Measurements from ENCODE around the gene TRMT61B.

The TRMT61B gene

DNA sequence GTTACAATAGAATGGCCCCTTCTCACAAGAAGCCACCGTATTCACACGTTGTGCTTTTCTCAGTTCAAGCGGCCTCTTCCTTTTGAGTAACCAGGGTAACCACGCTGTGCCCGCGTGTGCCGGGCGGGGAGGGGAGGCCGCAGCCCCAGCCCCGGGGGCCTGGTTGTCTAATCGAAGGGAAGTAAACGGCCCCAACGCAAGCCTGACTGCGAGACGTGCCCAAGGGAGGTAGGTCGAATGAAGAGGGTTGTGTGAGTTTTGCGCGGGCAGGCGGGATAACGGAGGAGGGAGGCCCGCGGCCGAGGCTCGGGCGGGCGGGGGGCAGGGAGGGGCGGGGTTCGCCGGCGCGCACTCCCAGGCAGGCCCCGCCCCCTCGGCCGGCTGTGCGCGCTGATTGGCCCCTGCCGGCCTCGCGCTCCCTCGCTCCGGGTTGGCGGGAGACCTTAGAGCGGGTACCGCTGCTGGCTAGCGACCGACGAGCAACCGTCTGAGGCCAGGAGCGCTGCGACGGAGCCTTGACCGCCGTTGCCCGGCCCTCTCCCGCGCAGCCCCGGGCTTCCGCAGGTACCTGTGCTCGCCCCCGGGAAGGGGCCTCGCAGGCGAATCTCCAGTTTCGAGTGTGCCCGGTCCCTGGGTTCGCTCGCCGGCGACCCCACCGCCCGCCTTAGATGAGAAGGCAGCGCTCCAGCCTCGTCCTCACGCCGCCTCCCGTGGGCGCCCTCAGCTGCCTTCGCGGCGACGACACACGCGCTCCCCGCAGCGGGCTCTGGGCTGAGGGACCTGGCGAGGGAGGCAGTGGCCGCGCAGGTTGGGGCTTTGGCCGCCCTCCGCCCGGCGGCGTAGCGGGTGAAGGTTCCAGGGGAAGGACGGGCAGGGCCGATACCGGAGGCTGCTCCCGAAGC lies 59.5 kb downstream of the TRMT61B start, which contains the start of gene SPDYA:
TSS of gene SPDYA (plus strand) at position 451 of the 902 bp plus-strand sequence. CDS start 5,181 bp downstream, outside the sequence.
- POLR2A ChIA-PET = interaction anchor here (0.8 kb wide), 1 partner anchor 59 kb away, joined by 4 read pairs; the partner anchor contains the start of gene PPP1CB
- Histone ChIP-seq H3K27ac (ENCODE audit: extremely low read depth, low read depth, low read length) (no peak within 1 kb of the TSS; the same call in 1 of the 2 replicates), H3K4me3 (ENCODE audit: low read depth, low read length) (peak within 1 kb of the TSS; percentile 44), H3K36me3 (ENCODE audit: control insufficient read depth in 2 of 2, insufficient read depth in 1 of 2, low read length in 2 of 2) (peaks cover 4 to 13% of the 10 kb centered on the region in 2 experiments), H3K9me3 (ENCODE audit: control insufficient read depth, insufficient read depth, low read depth, low read length) (no peaks in the 10 kb centered on the region), H3K4me1 (ENCODE audit: control insufficient read depth, insufficient read depth, low read length) (no peaks in the 10 kb centered on the region)
- TF ChIP-seq KLF9 (tag by site-specific recombination; IDR thresholded peaks at IDR 0.05; ENCODE audit: low read depth) (no peak), ZSCAN16 (tag by site-specific recombination; IDR thresholded peaks at IDR 0.05) (no peak), ZNF175 (tag by site-specific recombination; IDR thresholded peaks at IDR 0.05) (no peak), ZNF513 (tag by site-specific recombination; IDR thresholded peaks at IDR 0.05) (no peak), ZNF692 (tag by site-specific recombination; IDR thresholded peaks at IDR 0.05) (no peak), SCRT1 (tag by site-specific recombination; IDR thresholded peaks at IDR 0.05; ENCODE audit: borderline replicate concordance) (no peak), ZBTB20 (tag by site-specific recombination; IDR thresholded peaks at IDR 0.05) (no peak), ZNF354C (tag by site-specific recombination; IDR thresholded peaks at IDR 0.05; ENCODE audit: borderline replicate concordance, low read depth) (no peak), ZBTB44 (tag by site-specific recombination; IDR thresholded peaks at IDR 0.05) (no peak), ZNF426 (tag by site-specific recombination; IDR thresholded peaks at IDR 0.05) (no peak), ZNF701 (tag by site-specific recombination; IDR thresholded peaks at IDR 0.05) (no peak), ZNF157 (tag by site-specific recombination; IDR thresholded peaks at IDR 0.05) (no peak), ZNF473 (tag by site-specific recombination; IDR thresholded peaks at IDR 0.05) (no peak), ZNF654 (tag by site-specific recombination; IDR thresholded peaks at IDR 0.05; ENCODE audit: low read depth) (no peak), ZNF704 (tag by site-specific recombination; IDR thresholded peaks at IDR 0.05) (no peak), PRDM1 (tag by site-specific recombination; IDR thresholded peaks at IDR 0.05) (no peak)
- TF ChIP-seq, protein P1, sequence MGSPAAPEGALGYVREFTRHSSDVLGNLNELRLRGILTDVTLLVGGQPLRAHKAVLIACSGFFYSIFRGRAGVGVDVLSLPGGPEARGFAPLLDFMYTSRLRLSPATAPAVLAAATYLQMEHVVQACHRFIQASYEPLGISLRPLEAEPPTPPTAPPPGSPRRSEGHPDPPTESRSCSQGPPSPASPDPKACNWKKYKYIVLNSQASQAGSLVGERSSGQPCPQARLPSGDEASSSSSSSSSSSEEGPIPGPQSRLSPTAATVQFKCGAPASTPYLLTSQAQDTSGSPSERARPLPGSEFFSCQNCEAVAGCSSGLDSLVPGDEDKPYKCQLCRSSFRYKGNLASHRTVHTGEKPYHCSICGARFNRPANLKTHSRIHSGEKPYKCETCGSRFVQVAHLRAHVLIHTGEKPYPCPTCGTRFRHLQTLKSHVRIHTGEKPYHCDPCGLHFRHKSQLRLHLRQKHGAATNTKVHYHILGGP (tag by site-specific recombination; IDR thresholded peaks at IDR 0.05) = no peak
- TF ChIP-seq, protein P2, sequence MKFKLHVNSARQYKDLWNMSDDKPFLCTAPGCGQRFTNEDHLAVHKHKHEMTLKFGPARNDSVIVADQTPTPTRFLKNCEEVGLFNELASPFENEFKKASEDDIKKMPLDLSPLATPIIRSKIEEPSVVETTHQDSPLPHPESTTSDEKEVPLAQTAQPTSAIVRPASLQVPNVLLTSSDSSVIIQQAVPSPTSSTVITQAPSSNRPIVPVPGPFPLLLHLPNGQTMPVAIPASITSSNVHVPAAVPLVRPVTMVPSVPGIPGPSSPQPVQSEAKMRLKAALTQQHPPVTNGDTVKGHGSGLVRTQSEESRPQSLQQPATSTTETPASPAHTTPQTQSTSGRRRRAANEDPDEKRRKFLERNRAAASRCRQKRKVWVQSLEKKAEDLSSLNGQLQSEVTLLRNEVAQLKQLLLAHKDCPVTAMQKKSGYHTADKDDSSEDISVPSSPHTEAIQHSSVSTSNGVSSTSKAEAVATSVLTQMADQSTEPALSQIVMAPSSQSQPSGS (tag by site-specific recombination; IDR thresholded peaks at IDR 0.05; ENCODE audit: low read depth) = no peak
- TF ChIP-seq, protein P3, sequence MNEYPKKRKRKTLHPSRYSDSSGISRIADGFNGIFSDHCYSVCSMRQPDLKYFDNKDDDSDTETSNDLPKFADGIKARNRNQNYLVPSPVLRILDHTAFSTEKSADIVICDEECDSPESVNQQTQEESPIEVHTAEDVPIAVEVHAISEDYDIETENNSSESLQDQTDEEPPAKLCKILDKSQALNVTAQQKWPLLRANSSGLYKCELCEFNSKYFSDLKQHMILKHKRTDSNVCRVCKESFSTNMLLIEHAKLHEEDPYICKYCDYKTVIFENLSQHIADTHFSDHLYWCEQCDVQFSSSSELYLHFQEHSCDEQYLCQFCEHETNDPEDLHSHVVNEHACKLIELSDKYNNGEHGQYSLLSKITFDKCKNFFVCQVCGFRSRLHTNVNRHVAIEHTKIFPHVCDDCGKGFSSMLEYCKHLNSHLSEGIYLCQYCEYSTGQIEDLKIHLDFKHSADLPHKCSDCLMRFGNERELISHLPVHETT (tag by site-specific recombination; IDR thresholded peaks at IDR 0.05) = no peak
- TF ChIP-seq, protein P4, sequence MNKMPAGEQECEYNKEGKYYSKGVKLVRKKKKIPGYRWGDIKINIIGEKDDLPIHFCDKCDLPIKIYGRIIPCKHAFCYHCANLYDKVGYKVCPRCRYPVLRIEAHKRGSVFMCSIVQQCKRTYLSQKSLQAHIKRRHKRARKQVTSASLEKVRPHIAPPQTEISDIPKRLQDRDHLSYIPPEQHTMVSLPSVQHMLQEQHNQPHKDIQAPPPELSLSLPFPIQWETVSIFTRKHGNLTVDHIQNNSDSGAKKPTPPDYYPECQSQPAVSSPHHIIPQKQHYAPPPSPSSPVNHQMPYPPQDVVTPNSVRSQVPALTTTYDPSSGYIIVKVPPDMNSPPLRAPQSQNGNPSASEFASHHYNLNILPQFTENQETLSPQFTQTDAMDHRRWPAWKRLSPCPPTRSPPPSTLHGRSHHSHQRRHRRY (tag by site-specific recombination; IDR thresholded peaks at IDR 0.05) = no peak
- CTCF ChIA-PET = interaction anchor here (1.1 to 1.3 kb wide), 2 partner anchors 10 kb away, joined by 5 to 6 read pairs; no protein-coding TSS in a partner anchor

Data from HEK293 (cell line).